CD4-positive, alpha-beta T cell (primary cell): ENCODE data around the gene DDA1. TPM values are rescaled to one million over a fixed set of nuclear protein-coding genes. Genes with fewer than 3 reads are reported as not detected.

ENCODE experiments used
- ATAC-seq: fragments of 200-7000 bp; cut with Tn5 transposase; one replicate; pipeline ENCODE4 v1.10.0; 2022; ENCODE audit warnings: mild to moderate bottlenecking; ENCODE audit not compliant: poor library complexity
- CTCF ChIA-PET: fragments of 350-600 bp; sonication (Branson Sonifier 250); formaldehyde crosslinking; loops from one replicate; lab custom pipeline; 2021; ENCODE audit warnings: antibody characterized with exemption, inconsistent platforms; lab: Charles Lee
- POLR2A ChIA-PET: fragments of 350-600 bp; sonication (Branson Sonifier 250); formaldehyde crosslinking; loops from one replicate; lab custom pipeline; 2021; ENCODE audit warnings: antibody characterized with exemption, inconsistent platforms; lab: Charles Lee
- DNase-seq, 14 experiments: peaks; one replicate each; pipeline ENCODE4 v3.0.0-alpha.2; 2013 to 2020; ENCODE audit warnings: mixed read lengths in 2 of 14
- H3K27ac ChIP-seq, 2 donors: one replicate each; pipeline versions ENCODE4 v1.5.1 to v1.7.0; 2013; ENCODE audit warnings: low read length in 2 of 2, low read depth in 1 of 2, mild to moderate bottlenecking in 1 of 2
- H3K27me3 ChIP-seq, 2 experiments: 1 replicate in 1 of 2; 2 replicates in 1 of 2; pipeline versions ENCODE4 v1.6.1 to v1.7.0; 2013; ENCODE audit warnings: low read length in 2 of 2, control low read depth in 1 of 2, mild to moderate bottlenecking in 1 of 2, moderate library complexity in 1 of 2; ENCODE audit not compliant: insufficient read depth in 2 of 2, control insufficient read depth in 1 of 2
- H3K36me3 ChIP-seq: one replicate; pipeline ENCODE4 v1.6.1; 2013; ENCODE audit warnings: low read length, control low read depth; ENCODE audit not compliant: insufficient read depth
- H3K4me1 ChIP-seq: one replicate; pipeline ENCODE4 v1.6.1; 2013; ENCODE audit warnings: low read length, control low read depth; ENCODE audit not compliant: insufficient read depth
- H3K4me3 ChIP-seq: one replicate; pipeline ENCODE4 v1.5.1; 2013; ENCODE audit warnings: mild to moderate bottlenecking, low read length, moderate library complexity
- H3K9me3 ChIP-seq, 2 experiments: 1 replicate in 1 of 2; 2 replicates in 1 of 2; pipeline versions ENCODE4 v1.6.1 to v1.7.0; 2013; ENCODE audit warnings: low read length in 2 of 2, mild to moderate bottlenecking in 2 of 2, control low read depth in 1 of 2, moderate library complexity in 1 of 2; ENCODE audit not compliant: control insufficient read depth in 1 of 2, insufficient read depth in 1 of 2
- H3K27ac Mint-ChIP-seq: one replicate; pipeline ENCODE4 v1.8.0; 2020; ENCODE audit warnings: mixed read lengths
- H3K27me3 Mint-ChIP-seq: one replicate; pipeline ENCODE4 v1.8.0; 2021; ENCODE audit warnings: mixed read lengths
- H3K36me3 Mint-ChIP-seq: one replicate; pipeline ENCODE4 v1.8.0; 2021; ENCODE audit warnings: low read depth, mixed read lengths
- H3K4me1 Mint-ChIP-seq: one replicate; pipeline ENCODE4 v1.8.0; 2021; ENCODE audit warnings: low read depth, mixed read lengths
- H3K4me3 Mint-ChIP-seq: one replicate; pipeline ENCODE4 v1.8.0; 2020; ENCODE audit warnings: mild to moderate bottlenecking, mixed read lengths
- H3K9me3 Mint-ChIP-seq: one replicate; pipeline ENCODE4 v1.8.0; 2020; ENCODE audit warnings: mixed read lengths
- intact Hi-C, 2 experiments: fragments of 100-400 bp; cut with DNase I in 1 of 2; cut with micrococcal nuclease in 1 of 2; formaldehyde crosslinking; loops; one replicate each; pipeline versions ENCODE4 v1.15.1 to v1.9.0; 2023 to 2025; cut with DNase I, micrococcal nuclease
- total RNA-seq, 174 experiments: library from RNA in 2 of 174; stranded (reverse) in 2 of 174; gene quantifications; one replicate each; pipeline ENCODE4 v1.2.3 and lab custom pipeline; 2021 to 2026
- TF ChIP-seq, protein P1 (sequence below): fragments of 200-600 bp; IDR thresholded peaks from one replicate; pipeline ENCODE4 v1.8.0; 2022; ENCODE audit warnings: antibody characterized with exemption, mild to moderate bottlenecking

Gene DDA1
- total RNA-seq, 2 experiments from 2014 or later, result 41.4 to 43.4 TPM

DNA sequence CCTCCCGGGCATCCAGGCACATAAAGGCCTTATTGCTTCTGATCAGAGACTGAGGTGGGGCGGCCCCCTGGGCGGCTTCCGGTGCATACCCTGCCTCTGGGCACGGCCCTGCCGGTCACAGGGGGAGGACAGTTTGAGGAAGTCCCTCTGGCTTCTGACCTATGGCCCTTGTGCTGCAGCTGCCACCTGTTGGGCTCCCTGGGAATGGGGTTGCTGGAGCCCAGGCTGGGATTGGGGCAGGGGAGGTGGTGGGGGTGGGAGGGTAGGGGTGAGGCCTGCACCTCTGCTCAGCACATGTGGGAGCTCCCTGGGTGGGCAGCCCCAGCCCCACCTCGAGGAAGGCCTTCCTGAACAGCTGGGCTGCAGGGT lies 14.6 kb downstream of the DDA1 start:
- CTCF ChIA-PET, result no interaction called here
- H3K4me3 Mint-ChIP-seq, result peak overlapping the region; percentile 38
- intact Hi-C loops, result no loop called here
- H3K27me3 Mint-ChIP-seq, result no peaks in the 10 kb centered on the region
- no peaks in the 10 kb centered on the region for H3K27me3 ChIP-seq
- H3K4me3 ChIP-seq, result no peak overlapping the region
- TF ChIP-seq, protein P1, sequence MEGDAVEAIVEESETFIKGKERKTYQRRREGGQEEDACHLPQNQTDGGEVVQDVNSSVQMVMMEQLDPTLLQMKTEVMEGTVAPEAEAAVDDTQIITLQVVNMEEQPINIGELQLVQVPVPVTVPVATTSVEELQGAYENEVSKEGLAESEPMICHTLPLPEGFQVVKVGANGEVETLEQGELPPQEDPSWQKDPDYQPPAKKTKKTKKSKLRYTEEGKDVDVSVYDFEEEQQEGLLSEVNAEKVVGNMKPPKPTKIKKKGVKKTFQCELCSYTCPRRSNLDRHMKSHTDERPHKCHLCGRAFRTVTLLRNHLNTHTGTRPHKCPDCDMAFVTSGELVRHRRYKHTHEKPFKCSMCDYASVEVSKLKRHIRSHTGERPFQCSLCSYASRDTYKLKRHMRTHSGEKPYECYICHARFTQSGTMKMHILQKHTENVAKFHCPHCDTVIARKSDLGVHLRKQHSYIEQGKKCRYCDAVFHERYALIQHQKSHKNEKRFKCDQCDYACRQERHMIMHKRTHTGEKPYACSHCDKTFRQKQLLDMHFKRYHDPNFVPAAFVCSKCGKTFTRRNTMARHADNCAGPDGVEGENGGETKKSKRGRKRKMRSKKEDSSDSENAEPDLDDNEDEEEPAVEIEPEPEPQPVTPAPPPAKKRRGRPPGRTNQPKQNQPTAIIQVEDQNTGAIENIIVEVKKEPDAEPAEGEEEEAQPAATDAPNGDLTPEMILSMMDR, result no peak
- peaks cover 28% of the 10 kb centered on the region for H3K36me3 ChIP-seq
- H3K4me1 Mint-ChIP-seq, result peaks cover 7% of the 10 kb centered on the region
- peaks cover 24% of the 10 kb centered on the region for H3K36me3 Mint-ChIP-seq
- DNase-seq (peak in 4 of 14 experiments; percentile 20 to 46 (median 40)), ATAC-seq (no peak)
- no peak overlapping the region for H3K27ac ChIP-seq
- no peaks in the 10 kb centered on the region for H3K9me3 Mint-ChIP-seq
- POLR2A ChIA-PET, result no interaction called here
- H3K9me3 ChIP-seq, result peaks cover 0 to 7% of the 10 kb centered on the region in 2 experiments
- peaks cover 15% of the 10 kb centered on the region for H3K4me1 ChIP-seq
- H3K27ac Mint-ChIP-seq, result no peak overlapping the region

DNA sequence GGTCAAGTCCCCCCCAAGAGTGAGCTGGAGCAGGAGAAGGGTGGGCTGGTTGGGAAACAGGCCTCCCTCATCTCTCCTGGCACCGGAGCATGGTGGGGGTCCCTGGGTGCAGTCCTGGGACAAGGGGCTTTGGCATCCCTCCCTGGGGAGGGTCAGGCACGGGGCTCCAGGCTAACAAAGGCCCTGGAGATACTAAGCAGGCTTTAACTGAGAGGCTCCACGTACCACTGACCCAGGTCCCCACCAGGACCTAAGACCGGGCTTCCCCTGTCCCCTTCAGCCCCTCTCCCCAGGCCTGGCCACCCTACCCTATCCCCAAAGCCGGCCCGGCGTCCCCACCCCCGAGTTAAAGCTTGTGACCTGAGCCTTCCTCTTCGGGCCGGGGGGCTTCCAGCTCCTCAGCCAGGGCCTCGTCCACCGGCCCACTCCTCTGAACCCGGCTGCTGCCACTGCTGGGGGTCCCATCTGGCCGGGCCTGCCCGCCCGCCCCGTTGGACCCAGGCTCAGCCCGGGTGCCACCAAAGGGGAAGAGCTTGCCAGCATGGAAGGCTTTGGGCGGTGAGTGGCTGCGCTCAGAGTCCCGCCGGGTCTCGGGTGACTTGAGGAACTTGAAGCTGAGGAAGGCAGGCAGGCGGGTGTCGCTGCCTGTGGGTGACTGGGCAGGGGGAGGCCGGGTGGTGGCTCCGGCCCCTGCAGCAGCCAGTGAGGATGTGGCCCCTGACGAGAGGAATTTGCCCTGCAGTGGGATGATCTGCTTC lies 15.2 kb downstream of the DDA1 start:
- no peaks in the 10 kb centered on the region for H3K27me3 Mint-ChIP-seq

DNA sequence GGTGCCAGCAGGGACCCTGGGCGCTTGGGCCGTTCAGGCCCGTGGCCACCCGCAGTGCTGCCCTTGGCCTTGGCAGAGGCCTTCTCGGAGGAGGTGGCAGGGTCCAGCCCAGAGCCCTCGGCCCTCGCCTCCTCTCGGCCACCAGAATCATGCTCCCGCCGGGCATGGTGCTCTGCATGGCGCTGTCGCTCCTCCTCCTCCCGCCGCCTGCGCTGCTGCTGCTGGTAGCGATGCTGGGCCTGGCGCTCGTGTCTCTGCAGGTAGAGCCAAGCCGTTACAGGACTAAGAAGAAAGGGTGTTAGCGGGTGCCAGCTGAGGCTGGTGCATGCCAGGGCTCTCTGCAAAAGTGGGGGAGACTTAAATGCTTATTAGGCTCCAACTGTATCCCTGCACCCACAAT lies 15.8 kb downstream of the DDA1 start:
- peaks cover 16% of the 10 kb centered on the region for H3K36me3 ChIP-seq
- peaks cover 0 to 7% of the 10 kb centered on the region in 2 experiments for H3K9me3 ChIP-seq
- peaks cover 15% of the 10 kb centered on the region for H3K4me1 Mint-ChIP-seq
- H3K27me3 ChIP-seq, result no peaks in the 10 kb centered on the region
- CTCF ChIA-PET, result interaction anchor here (2.2 kb wide), 1 partner anchor 33 kb away, joined by 10 read pairs; no protein-coding TSS in a partner anchor
- TF ChIP-seq, protein P1, result no peak
- H3K4me3 ChIP-seq, result no peak overlapping the region
- ATAC-seq (no peak), DNase-seq (peak in 1 of 14 experiments; percentile 40)
- H3K4me1 ChIP-seq, result peaks cover 27% of the 10 kb centered on the region
- H3K9me3 Mint-ChIP-seq, result no peaks in the 10 kb centered on the region
- POLR2A ChIA-PET, result interaction anchor here (1.6 kb wide), 1 partner anchor 16 kb away, joined by 4 read pairs; the partner anchor contains the start of gene DDA1
- H3K4me3 Mint-ChIP-seq, result no peak overlapping the region
- H3K36me3 Mint-ChIP-seq, result peaks cover 13% of the 10 kb centered on the region
- H3K27ac Mint-ChIP-seq, result no peak overlapping the region
- intact Hi-C loops, result no loop called here
- H3K27me3 Mint-ChIP-seq, result no peaks in the 10 kb centered on the region
- H3K27ac ChIP-seq, result no peak overlapping the region

More for the DNA sequence above, 15.2 kb downstream of the DDA1 start:
- POLR2A ChIA-PET, result no interaction called here
- no peak overlapping the region for H3K4me3 Mint-ChIP-seq
- peaks cover 21% of the 10 kb centered on the region for H3K4me1 ChIP-seq
- H3K9me3 ChIP-seq, result peaks cover 0 to 7% of the 10 kb centered on the region in 2 experiments
- no peak for ATAC-seq
- peaks cover 19% of the 10 kb centered on the region for H3K36me3 Mint-ChIP-seq
- intact Hi-C loops, result no loop called here
- H3K27ac Mint-ChIP-seq, result no peak overlapping the region
- CTCF ChIA-PET, result no interaction called here
- peaks cover 10% of the 10 kb centered on the region for H3K4me1 Mint-ChIP-seq
- H3K36me3 ChIP-seq, result peaks cover 22% of the 10 kb centered on the region
- no peak overlapping the region for H3K27ac ChIP-seq
- TF ChIP-seq, protein P1, result no peak
- no peaks in the 10 kb centered on the region for H3K27me3 ChIP-seq
- DNase-seq, result no peak
- H3K4me3 ChIP-seq, result no peak overlapping the region
- no peaks in the 10 kb centered on the region for H3K9me3 Mint-ChIP-seq
